T-helper 1 cell treated with Interleukin-12 subunit alpha and Interleukin-12 subunit beta and Interleukin-4 antibody, amounts not matched to agents 30 ng/mL and 1 ng/mL, for 36 hours (primary cell): Measurements from ENCODE around the gene OCA2. TPM values are rescaled to one million over a fixed set of nuclear protein-coding genes. Genes with fewer than 3 reads are reported as not detected.
"Not testable (repeated sequence)": the region's sequence is repeated elsewhere in the genome, so short reads cannot be mapped to it uniquely, and the experiment has no call there.

ENCODE experiments used
- intact Hi-C: fragments of 100-400 bp; cut with micrococcal nuclease; formaldehyde crosslinking; loops from one replicate; pipeline ENCODE4 v1.15.1; 2024
- total RNA-seq: library from RNA; stranded (reverse); gene quantifications from 2 replicates; pipeline ENCODE4 v1.2.3, GENCODE V29; 2022

The OCA2 gene
- total RNA-seq, 1 donor from 2014 or later, result not detected

DNA sequence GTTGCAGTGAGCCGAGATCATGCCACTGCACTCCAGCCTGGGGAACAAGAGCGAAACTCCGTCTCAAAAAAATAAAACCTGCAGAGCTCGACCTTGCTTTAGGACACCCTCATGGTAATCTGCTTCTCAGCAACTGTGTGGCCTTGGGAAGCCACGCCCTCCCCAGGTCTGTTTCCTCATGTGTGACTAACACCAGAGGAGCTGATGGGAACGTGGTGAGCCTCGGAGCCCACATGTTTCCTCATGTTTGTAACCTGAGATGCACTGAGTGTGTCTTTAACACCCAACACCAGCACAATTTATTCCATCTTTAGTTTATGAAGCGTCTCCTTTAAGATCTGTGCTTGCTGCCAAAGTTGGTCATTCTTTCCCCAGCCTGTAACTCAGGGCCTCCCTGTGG, 142.8 kb downstream of the OCA2 start:
- intact Hi-C loops, result no loop called here

DNA sequence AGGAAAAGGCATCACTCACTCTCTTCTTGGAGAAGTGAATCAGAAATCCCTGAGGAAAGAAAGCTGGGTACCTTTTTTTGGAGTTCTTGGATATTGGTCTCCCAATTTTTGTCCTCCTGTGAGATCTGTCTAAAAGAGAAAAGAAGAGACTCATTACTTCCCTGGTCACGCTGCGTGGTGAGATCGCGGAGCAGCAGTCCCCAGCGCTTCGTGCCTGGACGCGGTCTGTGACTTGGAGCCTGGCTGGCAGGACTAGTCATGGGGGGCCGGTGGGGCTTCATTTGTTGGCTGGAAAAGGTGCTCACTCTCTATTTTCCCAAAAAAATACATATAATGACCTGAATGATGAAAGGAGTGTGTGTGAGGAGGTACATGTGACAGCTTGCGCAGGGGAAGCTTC, 144.0 kb downstream of the OCA2 start:
- intact Hi-C loops, result no loop called here

DNA sequence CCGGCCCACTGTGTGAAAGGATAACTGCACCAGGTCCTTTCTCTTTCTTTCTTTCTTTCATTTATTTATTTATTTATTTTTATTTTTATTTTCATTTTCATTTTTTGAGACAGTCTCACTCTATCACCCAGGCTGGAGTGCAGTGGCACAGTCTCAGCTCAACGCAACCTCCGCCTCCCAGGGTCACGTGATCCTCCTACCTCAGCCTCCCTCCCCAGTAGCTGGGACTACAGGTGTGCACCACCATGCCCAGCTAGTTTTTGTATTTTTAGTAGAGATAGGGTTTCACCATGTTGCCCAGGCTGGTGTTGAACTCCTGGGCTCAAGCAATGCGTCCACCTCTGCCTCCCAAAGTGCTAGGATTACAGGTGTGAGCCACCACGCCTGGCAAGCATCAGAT, 146.5 kb downstream of the OCA2 start:
- intact Hi-C loops, result not testable (repeated sequence)

DNA sequence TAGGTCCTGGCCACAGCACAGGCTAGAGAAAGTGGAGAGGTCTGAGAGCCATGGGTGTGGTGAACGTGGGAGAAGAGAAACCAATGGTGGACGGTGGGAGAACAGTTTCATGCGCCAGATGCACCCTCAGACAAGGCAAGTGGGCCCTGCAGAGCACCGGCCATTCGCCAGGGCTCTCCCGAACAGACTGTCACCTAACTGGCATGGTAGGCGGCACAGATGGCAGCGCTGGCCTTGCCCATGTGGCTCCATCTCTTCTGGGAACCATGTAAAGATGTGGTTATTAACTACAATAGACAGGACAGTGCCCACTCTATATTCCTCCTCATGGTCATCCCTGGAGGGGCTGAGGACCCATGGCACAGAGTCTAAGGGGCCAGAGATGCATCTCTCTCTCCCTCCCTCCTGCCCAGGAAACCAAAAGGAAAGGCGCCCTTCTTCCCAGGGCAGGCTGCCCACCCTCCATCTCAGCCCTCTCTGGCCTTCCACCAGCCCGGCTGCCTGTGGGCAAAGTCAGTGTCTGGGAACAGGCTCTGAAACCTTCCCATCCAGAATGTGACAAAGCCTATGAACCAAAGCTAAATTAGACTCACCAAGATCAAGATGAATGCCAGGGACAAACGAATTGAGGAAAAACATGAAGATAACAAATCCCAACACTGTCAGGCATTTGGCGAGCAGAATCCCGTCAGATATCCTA, 147.8 kb downstream of the OCA2 start:
- intact Hi-C loops, result no loop called here

DNA sequence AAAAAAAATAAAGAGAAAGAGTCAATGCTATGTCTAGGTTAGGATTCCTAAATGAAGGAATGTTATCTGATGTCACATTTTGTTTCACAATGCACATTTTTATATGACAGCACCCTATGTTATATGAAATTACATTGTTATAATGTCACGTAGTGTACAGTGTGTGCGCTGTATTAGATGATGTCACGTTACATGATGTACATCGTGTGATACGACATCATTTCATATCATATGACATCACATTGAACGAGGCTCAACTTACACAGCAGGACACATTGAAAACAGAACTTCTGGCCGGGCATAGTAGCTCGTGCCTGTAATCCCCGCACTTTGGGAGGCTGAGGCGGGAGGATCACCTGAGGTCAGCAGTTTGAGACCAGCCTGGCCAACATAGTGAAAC, 150.0 kb downstream of the OCA2 start:
- intact Hi-C loops, result no loop called here

DNA sequence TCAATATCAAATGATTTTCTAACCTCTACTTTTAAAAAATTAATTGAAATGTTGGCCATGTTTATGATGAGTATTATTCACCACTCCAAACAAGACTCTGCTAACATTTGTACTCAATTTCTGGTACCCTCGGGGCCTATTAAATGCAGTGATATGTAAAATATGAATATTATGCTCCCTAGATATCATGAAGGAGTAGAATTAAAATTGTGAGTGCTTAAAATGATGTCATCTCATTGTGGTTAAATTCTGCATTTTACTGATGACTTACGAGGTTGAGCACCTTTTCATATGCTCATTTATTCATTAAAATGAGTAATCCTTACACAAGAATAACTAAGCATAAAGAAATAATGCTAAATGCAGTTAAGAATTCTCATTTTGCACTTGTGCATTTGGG, 159.9 kb downstream of the OCA2 start:
- intact Hi-C loops, result no loop called here

DNA sequence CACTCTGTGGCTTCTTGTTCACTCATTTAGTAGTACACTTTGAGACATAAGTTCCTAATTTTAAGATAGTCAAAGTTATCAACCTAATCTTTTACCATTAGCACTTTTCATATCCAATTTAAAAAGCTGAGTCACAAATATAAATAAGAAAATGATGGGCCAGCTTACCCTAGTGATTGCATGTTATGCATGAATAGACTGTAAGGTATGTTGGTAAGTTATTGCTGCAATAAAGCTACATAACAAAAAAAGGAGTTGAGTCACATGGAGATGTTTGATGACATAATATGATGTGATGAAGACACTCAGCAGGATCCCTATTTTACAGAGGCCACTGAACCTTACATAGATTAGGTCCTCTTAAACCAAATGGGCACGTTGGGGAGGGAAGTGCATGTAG, 161.3 kb downstream of the OCA2 start:
- intact Hi-C loops, result no loop called here

DNA sequence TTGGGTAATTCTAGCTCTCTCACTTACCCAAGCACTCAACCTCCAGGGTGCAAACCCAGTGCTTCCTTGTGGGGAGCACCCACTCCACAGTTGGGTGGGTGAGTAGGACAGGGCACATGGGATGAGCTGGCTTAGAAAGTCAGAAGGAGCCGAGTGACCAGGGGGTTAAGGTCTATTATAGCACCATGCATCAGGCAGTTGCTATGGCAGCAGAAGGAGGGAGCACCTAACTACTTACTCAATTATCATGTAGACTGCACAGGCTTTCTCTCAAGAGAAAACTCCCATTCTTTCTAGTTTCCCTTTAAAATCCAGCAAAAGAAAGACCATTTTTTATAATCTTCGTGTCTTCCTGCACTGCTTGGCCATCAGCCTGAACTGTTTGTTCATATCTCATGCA, 163.0 kb downstream of the OCA2 start:
- intact Hi-C loops, result no loop called here

DNA sequence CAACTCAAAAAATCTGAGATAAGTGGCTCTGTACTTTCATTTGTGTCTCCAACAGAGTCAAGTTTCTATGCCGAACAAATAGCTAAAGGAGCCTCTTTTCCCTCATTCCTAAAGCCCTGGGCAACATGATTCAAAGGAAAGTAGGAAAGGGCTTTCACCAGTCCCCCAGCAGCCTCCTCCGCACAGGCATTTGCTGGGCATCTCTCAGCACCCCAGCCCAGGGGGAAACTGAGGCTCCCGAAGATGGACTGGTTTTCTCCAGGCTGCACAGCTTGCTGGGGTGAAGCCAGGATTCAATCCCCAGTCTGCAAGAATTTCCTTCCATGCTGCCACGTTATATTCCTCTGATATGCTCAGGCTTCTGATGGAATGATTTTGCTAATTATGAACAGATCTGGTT, 163.8 kb downstream of the OCA2 start:
- intact Hi-C loops, result no loop called here

DNA sequence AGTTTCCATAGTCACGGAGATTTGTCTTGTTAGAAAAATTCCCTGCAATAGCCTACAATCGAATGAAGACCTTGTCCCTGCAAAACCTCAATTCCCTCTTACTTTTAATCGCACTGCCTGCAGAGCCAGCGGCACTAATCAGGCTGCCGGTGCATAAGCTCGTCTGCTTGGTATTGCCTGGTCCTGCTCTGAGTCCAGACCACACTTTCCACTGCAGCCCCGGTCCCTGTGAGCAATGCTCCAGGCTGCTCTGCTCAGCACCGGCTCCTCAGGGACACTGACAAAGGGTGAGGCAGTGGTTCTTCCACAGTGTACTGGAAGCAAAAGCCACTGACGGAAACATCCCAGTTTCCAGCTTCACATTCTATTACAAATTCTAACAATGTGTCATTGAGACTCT, 164.3 kb downstream of the OCA2 start:
- intact Hi-C loops, result no loop called here

DNA sequence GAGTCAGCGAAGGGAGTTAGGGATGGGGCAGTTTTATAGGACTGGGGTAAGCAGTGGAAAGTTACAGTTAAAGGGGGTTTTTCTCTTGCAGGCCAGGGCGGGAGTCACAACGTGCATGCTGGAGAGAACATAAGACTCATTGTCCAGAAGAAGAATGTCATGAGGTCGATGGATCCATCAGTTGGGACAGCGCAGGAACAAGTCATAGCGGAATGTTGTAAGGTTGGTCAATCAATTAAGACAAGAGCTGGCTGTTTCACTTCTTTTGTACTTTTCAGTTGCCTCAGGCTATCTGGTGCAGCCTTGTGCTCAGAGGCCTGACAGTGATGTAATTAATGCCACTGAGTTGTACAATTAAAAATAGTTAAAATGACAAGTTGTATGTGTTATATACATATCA, 165.6 kb downstream of the OCA2 start:
- intact Hi-C loops, result no loop called here

DNA sequence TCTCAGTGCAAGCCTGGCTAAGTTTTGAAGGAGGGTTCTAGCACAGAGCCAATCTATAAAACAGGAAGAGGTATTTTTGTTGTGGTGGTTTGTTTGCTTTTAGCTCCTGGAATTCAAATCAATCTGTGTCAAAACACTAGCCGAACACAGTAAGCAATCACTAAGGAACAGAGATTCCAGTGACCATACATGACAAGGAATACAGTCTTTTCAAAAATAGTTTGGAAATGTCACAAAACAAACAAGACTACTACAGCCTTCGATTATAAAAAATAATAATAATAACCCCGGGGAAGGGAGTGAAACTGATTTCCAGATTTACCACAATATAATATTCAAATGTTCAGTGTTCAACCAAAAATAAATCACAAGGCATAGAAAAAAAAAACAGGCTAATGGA, 166.5 kb downstream of the OCA2 start:
- intact Hi-C loops, result no loop called here

DNA sequence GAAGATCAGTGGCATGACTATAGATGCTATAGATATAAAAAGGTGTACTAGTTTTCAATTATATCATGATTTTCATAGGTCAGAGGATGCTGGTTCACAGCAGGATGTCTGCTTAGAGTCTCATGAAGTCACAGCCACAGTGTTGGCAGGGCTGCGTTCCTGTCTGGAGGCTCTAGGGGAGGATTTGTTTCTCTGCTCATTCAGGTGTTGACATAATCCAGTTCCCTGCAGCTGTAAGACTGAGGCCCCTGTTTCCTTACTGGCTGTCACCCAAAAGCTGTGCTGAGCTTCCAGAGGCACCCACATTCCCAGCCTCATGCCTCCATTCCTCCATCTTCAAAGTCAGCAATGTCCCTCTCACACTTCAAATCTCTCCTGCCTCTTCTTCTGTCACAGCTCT, 170.7 kb downstream of the OCA2 start:
- intact Hi-C loops, result no loop called here

DNA sequence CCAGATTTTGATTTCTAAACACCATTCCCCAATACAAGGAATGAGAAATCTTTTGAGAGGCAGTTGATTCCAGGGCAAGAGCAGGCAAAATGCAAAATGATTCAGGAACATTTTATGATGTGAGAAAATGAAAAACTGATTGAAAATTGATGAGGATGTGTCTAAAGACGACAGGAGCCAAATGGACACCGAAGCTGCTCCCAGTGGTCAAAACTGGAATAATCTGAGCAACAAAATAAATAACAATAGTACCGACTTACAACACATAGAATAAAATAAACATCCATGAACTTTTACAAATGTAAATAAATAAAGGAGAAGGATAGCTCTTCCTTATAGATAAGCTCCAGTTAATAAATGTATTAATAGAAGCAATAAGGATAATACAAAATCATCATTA, 186.8 kb downstream of the OCA2 start:
- intact Hi-C loops, result no loop called here

DNA sequence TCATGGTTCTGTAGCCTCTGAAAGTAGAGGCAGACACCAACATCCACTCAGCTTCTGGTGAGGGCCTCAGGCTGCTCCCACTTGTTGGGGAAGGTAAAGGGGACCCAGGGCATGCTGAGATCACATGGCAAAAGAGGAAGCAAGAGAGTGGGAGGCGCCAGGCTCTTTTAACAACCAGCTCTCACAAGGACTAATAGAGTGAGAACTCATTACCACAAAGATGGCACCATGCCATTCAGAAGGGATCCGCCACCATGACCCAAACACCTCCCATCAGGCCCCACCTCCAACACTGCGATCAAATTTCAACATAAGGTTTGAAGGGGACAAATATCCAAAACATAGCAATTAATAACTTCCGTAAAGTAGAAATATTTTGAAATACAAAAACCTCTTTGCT, 192.3 kb downstream of the OCA2 start:
- intact Hi-C loops, result no loop called here

DNA sequence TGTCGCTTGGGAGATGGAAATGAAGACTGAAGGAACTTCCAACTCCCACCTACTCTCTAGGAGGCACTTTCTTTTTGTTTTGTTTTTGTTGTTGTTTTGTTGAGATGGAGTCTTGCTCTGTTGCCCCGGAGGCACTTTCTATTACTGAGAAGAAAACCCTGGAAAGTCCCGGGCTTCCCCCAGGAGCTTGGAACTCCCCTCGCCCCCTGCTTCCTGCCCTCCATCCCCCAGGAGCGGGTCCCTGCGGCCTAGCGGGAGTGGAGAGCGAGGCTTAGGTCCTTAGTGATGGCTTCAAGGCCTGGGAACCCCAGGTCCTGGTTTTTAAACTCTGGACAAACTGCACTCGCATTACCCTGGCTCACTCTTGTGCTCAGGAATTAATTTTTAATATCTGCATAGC, 195.7 kb downstream of the OCA2 start:
- intact Hi-C loops, result no loop called here

DNA sequence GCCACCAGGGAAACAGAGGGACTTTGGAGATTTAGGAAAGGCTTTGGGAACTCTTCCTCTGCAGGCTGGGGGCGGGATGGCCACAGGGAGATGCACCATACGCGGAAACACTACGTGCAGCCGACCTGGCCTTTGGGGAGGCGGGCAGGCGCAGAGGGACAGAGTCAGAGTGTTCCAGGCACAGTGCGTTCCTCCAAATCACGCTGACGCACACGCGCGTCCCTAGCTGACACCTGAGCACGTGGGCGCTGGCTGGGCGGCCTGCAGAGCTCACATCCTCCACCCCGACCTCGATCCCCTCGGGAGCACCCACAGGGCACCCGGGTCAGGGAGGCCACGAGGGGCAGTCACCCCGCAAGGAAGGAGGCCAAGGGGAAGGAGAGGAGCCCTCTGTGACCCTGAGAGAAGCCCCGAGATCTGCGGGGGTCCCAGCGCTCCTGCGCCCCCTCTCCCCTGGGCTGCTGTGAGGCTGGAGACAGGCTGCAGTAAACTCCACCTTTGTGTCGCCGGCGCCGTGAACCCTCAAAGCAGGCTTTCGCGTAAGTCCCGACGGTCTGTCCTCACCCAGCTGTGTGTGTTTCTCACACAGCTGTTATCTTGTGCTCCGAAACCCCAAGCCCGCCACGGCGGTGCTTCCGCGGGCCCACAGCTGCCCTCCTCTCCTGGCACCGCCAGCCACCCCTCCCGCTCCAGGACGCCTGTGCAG, 196.3 kb downstream of the OCA2 start:
- intact Hi-C loops, result no loop called here

DNA sequence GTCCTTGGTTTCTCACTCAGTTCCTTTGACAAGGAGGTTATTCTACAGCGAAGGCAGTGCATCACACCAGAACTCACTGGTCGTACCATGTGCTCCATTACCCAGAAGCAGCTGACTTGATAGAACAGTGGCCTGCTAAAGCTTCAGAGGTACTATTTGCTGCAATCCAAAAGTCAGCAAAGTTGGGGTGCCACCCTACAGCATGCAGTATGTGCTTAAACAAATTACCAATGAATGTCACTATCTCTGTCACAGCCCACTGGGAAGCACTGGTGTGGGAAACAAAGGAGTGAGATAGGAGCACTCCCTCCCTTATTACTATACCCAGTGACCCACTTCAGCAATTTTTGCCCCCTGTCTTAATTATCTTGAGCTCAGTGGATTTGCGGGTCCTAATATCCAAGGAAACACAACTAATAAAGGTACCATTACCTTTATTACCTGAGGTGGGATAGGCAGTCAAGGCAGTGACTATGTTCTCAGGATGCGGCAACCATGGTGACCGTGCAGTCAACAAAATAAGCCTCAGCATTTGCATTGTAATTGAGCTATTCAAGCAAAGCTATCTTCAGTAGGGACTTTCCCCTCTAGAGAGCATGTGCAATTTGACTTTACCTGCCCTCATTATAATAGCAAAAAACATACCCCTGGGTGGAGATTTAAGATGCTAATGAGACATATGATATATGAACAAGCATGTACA, 199.4 kb downstream of the OCA2 start:
- intact Hi-C loops, result no loop called here

DNA sequence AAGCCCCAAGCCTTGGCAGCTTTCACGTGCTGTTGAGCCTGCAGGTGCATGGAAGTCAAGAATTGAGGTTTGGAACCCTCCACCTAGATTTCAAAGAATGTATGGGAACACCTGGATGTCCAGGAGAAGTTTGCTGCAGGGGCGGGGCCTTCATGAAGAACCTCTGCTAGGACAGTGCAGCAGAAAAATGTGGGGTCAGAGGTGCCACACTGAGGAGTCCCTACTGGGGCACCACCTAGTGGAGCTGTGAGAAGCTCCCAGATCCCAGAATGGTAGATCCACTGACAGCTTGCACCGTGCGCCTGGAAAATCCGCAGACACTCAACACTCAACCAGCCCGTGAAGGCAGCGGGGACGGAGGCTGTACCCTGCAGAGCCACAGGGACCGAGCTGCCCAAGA, 201.6 kb downstream of the OCA2 start:
- intact Hi-C loops, result no loop called here

DNA sequence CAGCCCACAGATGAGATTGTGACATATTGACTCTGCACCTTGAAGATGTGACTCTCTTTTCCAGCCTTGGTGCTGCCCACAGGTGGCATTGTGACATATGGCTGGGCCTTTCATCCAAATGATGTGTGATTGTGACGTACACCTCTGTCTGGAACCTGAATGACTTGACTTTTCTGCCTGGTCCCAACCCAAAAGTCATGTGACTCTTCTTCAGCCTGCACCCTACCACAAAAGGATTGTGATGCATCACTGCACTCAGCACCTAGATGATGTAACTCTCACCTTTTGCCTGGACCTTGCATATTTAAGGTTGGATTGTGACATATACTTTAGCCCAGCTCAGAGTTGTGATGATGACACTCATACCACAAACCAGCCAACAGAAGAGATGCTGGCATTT, 204.5 kb downstream of the OCA2 start:
- intact Hi-C loops, result no loop called here

DNA sequence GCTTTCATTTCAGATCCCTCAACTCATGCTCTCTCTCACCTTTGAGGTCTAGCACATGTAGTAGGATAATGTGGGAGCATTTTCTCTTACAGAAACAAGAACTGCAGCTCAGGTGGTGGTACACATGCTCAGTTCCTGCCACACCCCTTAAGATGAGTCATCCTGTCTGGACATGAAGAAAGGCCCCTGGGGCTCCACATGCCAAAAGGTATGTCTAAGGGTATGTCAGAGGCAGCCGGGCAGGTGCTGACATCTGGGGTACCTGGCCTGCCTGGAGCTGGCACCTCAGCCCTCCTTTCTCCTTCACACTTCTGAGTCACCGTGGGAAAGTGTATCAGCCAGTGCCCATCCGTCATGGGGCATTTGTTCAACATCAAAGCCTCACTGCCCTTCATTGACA, 209.9 kb downstream of the OCA2 start:
- intact Hi-C loops, result no loop called here

DNA sequence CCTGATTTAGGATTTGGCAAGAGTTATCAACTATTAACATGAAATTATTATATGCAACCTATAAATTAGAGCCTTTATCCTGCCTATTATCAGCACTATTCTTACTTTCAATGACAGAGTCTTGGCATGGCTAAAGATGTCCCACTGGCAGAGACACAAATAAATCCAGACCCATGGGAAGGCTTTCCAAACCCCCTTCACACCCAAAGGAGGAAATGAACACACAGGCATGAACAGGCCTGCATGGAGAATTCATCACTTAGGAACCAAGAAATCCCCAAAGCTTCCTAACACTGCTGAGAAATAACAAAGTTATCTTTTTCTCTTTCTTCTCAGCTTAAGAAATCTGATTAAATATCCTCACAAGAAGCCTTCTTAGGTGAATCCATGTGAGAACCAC, 213.9 kb downstream of the OCA2 start:
- intact Hi-C loops, result no loop called here

DNA sequence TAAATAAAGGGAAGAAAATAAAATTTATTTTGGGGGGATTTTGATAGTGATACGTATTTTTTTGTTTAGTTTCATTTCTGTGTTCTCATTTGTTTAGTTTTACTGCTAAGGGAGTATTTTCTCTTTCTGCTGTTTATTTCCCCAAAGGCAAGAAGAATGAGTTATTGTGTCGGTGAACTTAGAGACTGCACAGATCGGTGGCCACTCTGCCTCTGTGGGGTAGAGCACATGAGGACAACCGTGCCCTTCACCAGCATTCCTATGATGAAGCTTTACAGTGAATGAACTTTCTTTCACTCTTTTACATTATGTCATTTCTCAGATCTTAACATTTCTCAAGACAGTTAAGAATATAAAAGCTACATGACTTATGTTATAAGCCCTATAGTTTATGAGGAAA, 214.4 kb downstream of the OCA2 start:
- intact Hi-C loops, result no loop called here
